GM12878 (cell line): ENCODE results near the gene ERVK3-1. TPM values are rescaled to one million over a fixed set of nuclear protein-coding genes. Genes with fewer than 3 reads are reported as not detected.

Experiments
- ATAC-seq: fragments of 200-7000 bp; cut with Tn5 transposase; 3 replicates; pipeline ENCODE4 v1.9.1; 2020; ENCODE audit warnings: mild to moderate bottlenecking, moderate library complexity
- BruUV-seq: library from RNA; stranded (reverse); fragments of 400-500 nt; replicated peaks from 2 replicates; lab custom pipeline; 2021; lab: Mats Ljungman, UMichigan
- CTCF ChIA-PET: fragments of 300-600 bp; sonication (Branson Sonifier 250); formaldehyde crosslinking; extraction: SDS; loops from one replicate; lab custom pipeline; 2021; ENCODE audit warnings: inconsistent platforms; lab: Yijun Ruan, JAX
- POLR2A ChIA-PET: fragments of 350-600 bp; formaldehyde crosslinking; extraction: SDS; loops from one replicate; lab custom pipeline; 2021; ENCODE audit warnings: inconsistent platforms; lab: Charles Lee
- RAD21 ChIA-PET: fragments of 300-600 bp; sonication (Branson Sonifier 250); formaldehyde crosslinking; loops from one replicate; lab custom pipeline; 2023; ENCODE audit warnings: antibody characterized with exemption; ENCODE audit not compliant: unreplicated experiment; lab: Charles Lee
- SMC1A ChIA-PET: fragments of 300-600 bp; sonication (Branson Sonifier 250); formaldehyde crosslinking; loops from one replicate; lab custom pipeline; 2023; ENCODE audit not compliant: unreplicated experiment, uncharacterized antibody; lab: Charles Lee
- DNase-seq: peaks from one replicate; pipeline ENCODE4 v3.0.0-alpha.2; 2011; ENCODE audit warnings: low read depth, low spot score
- FAIRE-seq: peaks from 3 replicates; lab custom pipeline; 2011; peaks lifted over from hg19 to GRCh38; lab: Jason Lieb, UNC
- H2AFZ ChIP-seq: 2 replicates; pipeline ENCODE4 v1.6.0; 2011; ENCODE audit warnings: low read depth, low read length, control low read depth; ENCODE audit not compliant: control insufficient read depth
- H3K27ac ChIP-seq: 2 replicates; pipeline ENCODE4 v1.5.1; 2011; ENCODE audit warnings: control low read depth; ENCODE audit not compliant: control insufficient read depth, insufficient read depth
- H3K27me3 ChIP-seq, 2 experiments: replicated peaks in 1 of 2; 2 replicates each; pipeline versions ENCODE4 v1.6.0 to v1.6.1; 2011; ENCODE audit warnings: low read length in 1 of 2; ENCODE audit not compliant: control insufficient read depth in 2 of 2, insufficient read depth in 2 of 2
- H3K36me3 ChIP-seq, 2 experiments: 2 replicates each; pipeline ENCODE4 v1.5.1; 2011; ENCODE audit warnings: low read length in 1 of 2; ENCODE audit not compliant: control insufficient read depth in 2 of 2, insufficient read depth in 2 of 2
- H3K4me1 ChIP-seq: 2 replicates; pipeline ENCODE4 v1.6.1; 2011; ENCODE audit warnings: mild to moderate bottlenecking, low read length, moderate library complexity, mixed read lengths; ENCODE audit not compliant: control insufficient read depth, insufficient read depth
- H3K4me2 ChIP-seq: 2 replicates; pipeline ENCODE4 v1.6.0; 2011; ENCODE audit warnings: control low read depth; ENCODE audit not compliant: control insufficient read depth, insufficient read depth
- H3K4me3 ChIP-seq: fragments of 200-600 bp; sonication (generic); 2 replicates; pipeline ENCODE4 v1.5.1; 2016
- H3K79me2 ChIP-seq: 2 replicates; pipeline ENCODE4 v1.6.0; 2011; ENCODE audit warnings: low read length; ENCODE audit not compliant: control insufficient read depth, insufficient read depth
- H3K9ac ChIP-seq: 2 replicates; pipeline ENCODE4 v1.8.0; 2011; ENCODE audit warnings: low read length, control low read depth, mixed read lengths; ENCODE audit not compliant: control insufficient read depth, insufficient read depth
- H3K9me3 ChIP-seq: replicated peaks from 3 replicates; pipeline ENCODE4 v1.5.1; 2011; ENCODE audit warnings: mild to moderate bottlenecking, low read length; ENCODE audit not compliant: control insufficient read depth, insufficient read depth
- H4K20me1 ChIP-seq: 2 replicates; pipeline ENCODE4 v1.6.0; 2011; ENCODE audit not compliant: control insufficient read depth, insufficient read depth
- CHD2 ChIP-seq: IDR thresholded peaks from 2 replicates; pipeline ENCODE4 v1.6.1; 2011; ENCODE audit warnings: low read depth, low read length, improper control_type of control experiment, borderline replicate concordance
- ETV6 ChIP-seq, 2 experiments: fragments of 450-650 bp in 1 of 2; IDR thresholded peaks in 1 of 2; conservative IDR thresholded peaks in 1 of 2; 2 replicates each; pipeline ENCODE4 v1.6.1; 2014; ENCODE audit warnings: antibody characterized with exemption in 1 of 2, borderline replicate concordance in 1 of 2, low read depth in 1 of 2, mild to moderate bottlenecking in 1 of 2, moderate library complexity in 1 of 2
- GATAD2B ChIP-seq: fragments of 450-650 bp; conservative IDR thresholded peaks from 2 replicates; pipeline ENCODE4 v1.6.1; 2017; ENCODE audit warnings: low read depth, mild to moderate bottlenecking, moderate library complexity
- HDGF ChIP-seq: fragments of 450-650 bp; IDR thresholded peaks from 2 replicates; pipeline ENCODE4 v1.6.1; 2016; ENCODE audit warnings: antibody characterized with exemption
- IKZF1 ChIP-seq: fragments of 450-650 bp; conservative IDR thresholded peaks from 2 replicates; pipeline ENCODE4 v1.6.1; 2017; ENCODE audit warnings: antibody characterized with exemption, mild to moderate bottlenecking
- MYC ChIP-seq: IDR thresholded peaks from 2 replicates; pipeline ENCODE4 v1.6.1; 2011; ENCODE audit warnings: mild to moderate bottlenecking, low read length, moderate library complexity, inconsistent platforms; ENCODE audit not compliant: insufficient read depth, insufficient replicate concordance, insufficient read length, severe bottlenecking
- NR2C2 ChIP-seq: IDR thresholded peaks from 2 replicates; pipeline ENCODE4 v1.6.1; 2011; ENCODE audit warnings: borderline replicate concordance, low read depth; ENCODE audit not compliant: control insufficient read depth, insufficient read length
- PAX5 ChIP-seq: IDR thresholded peaks from 2 replicates; pipeline ENCODE4 v1.6.1; 2011; ENCODE audit warnings: low read depth, low read length, borderline replicate concordance
- POLR2AphosphoS5 ChIP-seq: IDR thresholded peaks from 2 replicates; pipeline ENCODE4 v1.6.1; 2011; ENCODE audit warnings: mild to moderate bottlenecking, low read length, inconsistent platforms
- RUNX3 ChIP-seq: IDR thresholded peaks from 2 replicates; pipeline ENCODE4 v1.6.1; 2012; ENCODE audit warnings: low read length, inconsistent platforms
- SIN3A ChIP-seq: IDR thresholded peaks from 2 replicates; pipeline ENCODE4 v1.6.1; 2012; ENCODE audit warnings: low read depth, low read length, improper control_type of control experiment
- ZNF24 ChIP-seq: fragments of 450-650 bp; IDR thresholded peaks from 2 replicates; pipeline ENCODE4 v1.6.1; 2017; ENCODE audit warnings: antibody characterized with exemption, mild to moderate bottlenecking
- WGBS: methylation state at CpG from one replicate; pipeline ENCODE4 v1.1.6; 2016; ENCODE audit warnings: low lambda C conversion rate; ENCODE audit not compliant: insufficient replicate concordance, insufficient coverage; ENCODE audit errors: missing lambda C conversion rate; 5-methylcytosine and 5-hydroxymethylcytosine counted together
- in situ Hi-C: fragments of 300-500 bp; cut with MboI; formaldehyde crosslinking; loops from 9 replicates; pipeline ENCODE4 v1.14.3; 2018; ENCODE audit warnings: mixed read lengths
- intact Hi-C: fragments of 100-400 bp; cut with micrococcal nuclease; formaldehyde crosslinking; loops from one replicate; pipeline ENCODE4 v1.14.2; 2022; ENCODE audit not compliant: unreplicated experiment
- polyA plus RNA-seq, 11 experiments: library from polyadenylated mRNA; depleted of rRNA in 4 of 11; unstranded in 6 of 11; stranded (reverse) in 5 of 11; fragments of >200 nt; fragmentation: Nextera tagmentation in 4 of 11; fragmentation: Illumina TruSeq in 1 of 11; extraction: Ambion mirVana in 4 of 11; extraction: Trizol in 1 of 11; gene quantifications; 1 replicate in 1 of 11; 2 replicates in 10 of 11; pipeline versions ENCODE4 v1.2.1 to v1.2.3, GENCODE V29; 2011 to 2016; ENCODE audit warnings: inconsistent platforms in 2 of 11, missing spikeins in 2 of 11, low read depth in 1 of 11
- total RNA-seq, 4 experiments: library from RNA; depleted of rRNA in 3 of 4; stranded (reverse); fragments of >200 nt in 3 of 4; fragmentation: Illumina TruSeq in 1 of 4; extraction: Trizol in 1 of 4; gene quantifications; 2 replicates each; pipeline versions ENCODE4 v1.2.1 to v1.2.3, GENCODE V29; 2013 to 2021
- TF ChIP-seq, protein P1 (sequence below): fragments of 450-650 bp; formaldehyde crosslinking; IDR thresholded peaks from 2 replicates; pipeline ENCODE4 v1.5.0; 2022; ENCODE audit warnings: mild to moderate bottlenecking, missing genetic modification characterization
- TF ChIP-seq, protein P2 (sequence below): IDR thresholded peaks from 2 replicates; pipeline ENCODE4 v1.6.1; 2011; ENCODE audit warnings: low read depth, low read length, improper control_type of control experiment, borderline replicate concordance

ERVK3-1 gene
- total and polyA plus RNA-seq, 10 of the 15 experiments (the other 5 are each of a cell fraction or from before 2014, with no cell fraction given): 59.3 to 172 (median 95.8) TPM

DNA sequence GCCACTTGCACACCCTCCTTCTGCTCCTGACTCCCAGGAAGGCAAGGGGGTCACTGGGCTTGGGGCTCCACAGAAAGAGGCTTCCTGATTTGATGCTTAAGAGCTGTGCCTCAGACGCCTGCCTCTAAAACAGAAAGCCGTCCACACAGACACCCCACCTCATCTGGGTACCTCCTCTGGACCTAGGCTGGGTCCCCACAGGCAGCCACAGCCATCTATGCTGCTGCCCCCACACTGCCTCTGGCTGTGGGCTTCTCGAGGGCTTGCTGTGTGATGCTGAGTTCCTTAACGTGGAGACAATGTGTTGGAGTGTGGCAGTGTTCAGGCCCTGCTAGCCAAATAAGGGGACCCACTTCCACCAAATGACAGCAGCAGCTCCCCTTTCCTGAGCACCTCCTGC is 13.1 kb downstream of the ERVK3-1 start:
- WGBS: 64% methylated on average over 4 of the region's 4 CpGs
- ChIA-PET CTCF (no interaction called here), POLR2A (interaction anchor here (0.6 to 1.2 kb wide), 3 partner anchors 12 to 226 kb away, joined by 3 to 5 read pairs (median 3); partner anchors contain the start of gene TRIM28)

More for the DNA sequence above, 13.1 kb downstream of the ERVK3-1 start:
- Histone ChIP-seq H3K36me3 (peaks cover 0 to 3% of the 10 kb centered on the region in 2 experiments; a peak in 2 of 4 replicates), H3K9me3 (no peaks in the 10 kb centered on the region), H3K4me2 (no peak overlapping the region), H3K27me3 (no peaks in the 10 kb centered on the region)
- SMC1A ChIA-PET: no interaction called here
- in situ Hi-C loops (no loop called here), intact Hi-C loops (no loop called here)
- no peak for ATAC-seq
- BruUV-seq: no TSS peak
- TF ChIP-seq PAX5 (no peak), MYC (no peak), SIN3A (no peak), ETV6 (conservative IDR thresholded peaks at IDR 0.05 in 1 of 2, IDR thresholded peaks at IDR 0.05 in 1 of 2; ENCODE audit: borderline replicate concordance in 1 of 2, low read depth in 1 of 2) (no peak), HDGF (no peak), POLR2AphosphoS5 (no peak), RUNX3 (no peak), IKZF1 (no peak), NR2C2 (no peak), CHD2 (no peak), ZNF24 (no peak), GATAD2B (no peak)
- TF ChIP-seq, protein P1, sequence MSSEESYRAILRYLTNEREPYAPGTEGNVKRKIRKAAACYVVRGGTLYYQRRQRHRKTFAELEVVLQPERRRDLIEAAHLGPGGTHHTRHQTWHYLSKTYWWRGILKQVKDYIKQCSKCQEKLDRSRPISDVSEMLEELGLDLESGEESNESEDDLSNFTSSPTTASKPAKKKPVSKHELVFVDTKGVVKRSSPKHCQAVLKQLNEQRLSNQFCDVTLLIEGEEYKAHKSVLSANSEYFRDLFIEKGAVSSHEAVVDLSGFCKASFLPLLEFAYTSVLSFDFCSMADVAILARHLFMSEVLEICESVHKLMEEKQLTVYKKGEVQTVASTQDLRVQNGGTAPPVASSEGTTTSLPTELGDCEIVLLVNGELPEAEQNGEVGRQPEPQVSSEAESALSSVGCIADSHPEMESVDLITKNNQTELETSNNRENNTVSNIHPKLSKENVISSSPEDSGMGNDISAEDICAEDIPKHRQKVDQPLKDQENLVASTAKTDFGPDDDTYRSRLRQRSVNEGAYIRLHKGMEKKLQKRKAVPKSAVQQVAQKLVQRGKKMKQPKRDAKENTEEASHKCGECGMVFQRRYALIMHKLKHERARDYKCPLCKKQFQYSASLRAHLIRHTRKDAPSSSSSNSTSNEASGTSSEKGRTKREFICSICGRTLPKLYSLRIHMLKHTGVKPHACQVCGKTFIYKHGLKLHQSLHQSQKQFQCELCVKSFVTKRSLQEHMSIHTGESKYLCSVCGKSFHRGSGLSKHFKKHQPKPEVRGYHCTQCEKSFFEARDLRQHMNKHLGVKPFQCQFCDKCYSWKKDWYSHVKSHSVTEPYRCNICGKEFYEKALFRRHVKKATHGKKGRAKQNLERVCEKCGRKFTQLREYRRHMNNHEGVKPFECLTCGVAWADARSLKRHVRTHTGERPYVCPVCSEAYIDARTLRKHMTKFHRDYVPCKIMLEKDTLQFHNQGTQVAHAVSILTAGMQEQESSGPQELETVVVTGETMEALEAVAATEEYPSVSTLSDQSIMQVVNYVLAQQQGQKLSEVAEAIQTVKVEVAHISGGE: no peak
- TF ChIP-seq, protein P2, sequence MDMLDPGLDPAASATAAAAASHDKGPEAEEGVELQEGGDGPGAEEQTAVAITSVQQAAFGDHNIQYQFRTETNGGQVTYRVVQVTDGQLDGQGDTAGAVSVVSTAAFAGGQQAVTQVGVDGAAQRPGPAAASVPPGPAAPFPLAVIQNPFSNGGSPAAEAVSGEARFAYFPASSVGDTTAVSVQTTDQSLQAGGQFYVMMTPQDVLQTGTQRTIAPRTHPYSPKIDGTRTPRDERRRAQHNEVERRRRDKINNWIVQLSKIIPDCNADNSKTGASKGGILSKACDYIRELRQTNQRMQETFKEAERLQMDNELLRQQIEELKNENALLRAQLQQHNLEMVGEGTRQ: no peak
- TF ChIP-seq, all 136 proteins: peak for 0
- FAIRE-seq (no peak), DNase-seq (no peak)
- H3K79me2 ChIP-seq: no peaks in the 10 kb centered on the region
- RAD21 ChIA-PET: no interaction called here
- no peak overlapping the region for H3K4me3 ChIP-seq
- no peak overlapping the region for H3K9ac ChIP-seq
- H4K20me1 ChIP-seq: no peaks in the 10 kb centered on the region
- H3K4me1 ChIP-seq: no peaks in the 10 kb centered on the region
- H3K27ac ChIP-seq: no peak overlapping the region
- no peak overlapping the region for H2AFZ ChIP-seq
